Activated naive CD4-positive, alpha-beta T cell treated with anti-CD3 and anti-CD28 coated beads, Interleukin-2, amount 50 U/mL, for 72 hours (primary cell): ENCODE data around the gene BBX. TPM values are rescaled to one million over a fixed set of nuclear protein-coding genes. Genes with fewer than 3 reads are reported as not detected.
"Not testable (repeated sequence)": the region's sequence is repeated elsewhere in the genome, so short reads cannot be mapped to it uniquely, and the experiment has no call there.

Source experiments
- ATAC-seq, 2 donors: fragments of 150-1000 bp; cut with Tn5 transposase; 2 replicates each; pipeline ENCODE4 v1.10.0; 2021; ENCODE audit warnings: mild to moderate bottlenecking in 2 of 2, moderate library complexity in 2 of 2
- DNase-seq, 2 donors: peaks; one replicate each; pipeline ENCODE4 v3.0.0; 2021 to 2022; ENCODE audit warnings: low spot score in 2 of 2
- H3K27ac Mint-ChIP-seq, 2 donors: one replicate each; pipeline ENCODE4 v1.8.0; 2022; ENCODE audit warnings: mild to moderate bottlenecking in 2 of 2, mixed read lengths in 2 of 2
- H3K36me3 Mint-ChIP-seq, 2 donors: one replicate each; pipeline ENCODE4 v1.8.0; 2022; ENCODE audit warnings: mixed read lengths in 2 of 2
- H3K9me3 Mint-ChIP-seq, 2 donors: one replicate each; pipeline ENCODE4 v1.8.0; 2022; ENCODE audit warnings: mixed read lengths in 2 of 2
- total RNA-seq, 2 donors: library from RNA; stranded (reverse); gene quantifications; one replicate each; pipeline ENCODE4 v1.2.3, GENCODE V29; 2022

Gene BBX
- total RNA-seq, 2 donors from 2014 or later = 42.9 to 46.0 TPM

GRCh38 chr3:107806536-107806935, 283.8 kb downstream of the BBX start:
- no peak for DNase-seq
- no peak overlapping the region for H3K27ac Mint-ChIP-seq
- no peaks in the 10 kb centered on the region for H3K36me3 Mint-ChIP-seq
- ATAC-seq = no peak
- H3K9me3 Mint-ChIP-seq = no peaks in the 10 kb centered on the region

GRCh38 chr3:107810171-107811071, 287.7 kb downstream of the BBX start:
- H3K27ac Mint-ChIP-seq = peak overlapping the region; percentile 22 to 45
- no peak for DNase-seq
- peak; percentile 31 to 41 for ATAC-seq
- no peaks in the 10 kb centered on the region for H3K9me3 Mint-ChIP-seq
- no peaks in the 10 kb centered on the region for H3K36me3 Mint-ChIP-seq

GRCh38 chr3:107813026-107813425, 290.3 kb downstream of the BBX start:
- ATAC-seq = no peak
- no peaks in the 10 kb centered on the region for H3K9me3 Mint-ChIP-seq
- DNase-seq = no peak
- H3K27ac Mint-ChIP-seq = no peak overlapping the region
- no peaks in the 10 kb centered on the region for H3K36me3 Mint-ChIP-seq

- Mint-ChIP-seq H3K27ac (no peak overlapping the region), H3K36me3 (no peaks in the 10 kb centered on the region), H3K9me3 (no peaks in the 10 kb centered on the region)
- ATAC-seq (no peak), DNase-seq (no peak)
Measured at GRCh38 chr3:107816107-107816506, 293.3 kb downstream of the BBX start.

- no peaks in the 10 kb centered on the region for H3K36me3 Mint-ChIP-seq
- no peaks in the 10 kb centered on the region for H3K9me3 Mint-ChIP-seq
- DNase-seq = no peak
Measured at GRCh38 chr3:107817076-107817475, 294.3 kb downstream of the BBX start.

GRCh38 chr3:107818025-107818424, 295.3 kb downstream of the BBX start:
- H3K36me3 Mint-ChIP-seq = no peaks in the 10 kb centered on the region
- no peak overlapping the region for H3K27ac Mint-ChIP-seq
- no peaks in the 10 kb centered on the region for H3K9me3 Mint-ChIP-seq
- DNase-seq (no peak), ATAC-seq (no peak)

More at GRCh38 chr3:107817076-107817475, 294.3 kb downstream of the BBX start:
- H3K27ac Mint-ChIP-seq = no peak overlapping the region
- ATAC-seq = no peak

GRCh38 chr3:107819656-107820055, 296.9 kb downstream of the BBX start:
- H3K9me3 Mint-ChIP-seq = no peaks in the 10 kb centered on the region
- H3K36me3 Mint-ChIP-seq = no peaks in the 10 kb centered on the region
- DNase-seq (no peak), ATAC-seq (no peak)
- peak overlapping the region in 1 of 2 donors; percentile 5 for H3K27ac Mint-ChIP-seq

GRCh38 chr3:107822308-107822707, 299.5 kb downstream of the BBX start:
- ATAC-seq (no peak), DNase-seq (no peak)
- H3K36me3 Mint-ChIP-seq = no peaks in the 10 kb centered on the region
- no peaks in the 10 kb centered on the region for H3K9me3 Mint-ChIP-seq
- H3K27ac Mint-ChIP-seq = no peak overlapping the region

GRCh38 chr3:107824822-107825371, 302.1 kb downstream of the BBX start:
- no peak for ATAC-seq
- Mint-ChIP-seq H3K36me3 (no peaks in the 10 kb centered on the region), H3K27ac (no peak overlapping the region), H3K9me3 (no peaks in the 10 kb centered on the region)
- DNase-seq = no peak

- no peaks in the 10 kb centered on the region for H3K36me3 Mint-ChIP-seq
- DNase-seq = no peak
- no peak overlapping the region for H3K27ac Mint-ChIP-seq
- H3K9me3 Mint-ChIP-seq = no peaks in the 10 kb centered on the region
- ATAC-seq = no peak
Measured at GRCh38 chr3:107825556-107825955, 302.8 kb downstream of the BBX start.

- Mint-ChIP-seq H3K36me3 (no peaks in the 10 kb centered on the region), H3K27ac (no peak overlapping the region), H3K9me3 (no peaks in the 10 kb centered on the region)
- no peak for ATAC-seq
- no peak for DNase-seq
Measured at GRCh38 chr3:107826727-107827126, 304.0 kb downstream of the BBX start.

- Mint-ChIP-seq H3K36me3 (no peaks in the 10 kb centered on the region), H3K9me3 (no peaks in the 10 kb centered on the region), H3K27ac (no peak overlapping the region)
- DNase-seq (no peak), ATAC-seq (no peak)
Measured at GRCh38 chr3:107829185-107829584, 306.4 kb downstream of the BBX start.

- Mint-ChIP-seq H3K36me3 (no peaks in the 10 kb centered on the region), H3K9me3 (no peaks in the 10 kb centered on the region), H3K27ac (no peak overlapping the region)
- ATAC-seq (no peak), DNase-seq (no peak)
Measured at GRCh38 chr3:107831590-107831989, 308.8 kb downstream of the BBX start.

- ATAC-seq = no peak
- no peaks in the 10 kb centered on the region for H3K9me3 Mint-ChIP-seq
- no peaks in the 10 kb centered on the region for H3K36me3 Mint-ChIP-seq
- H3K27ac Mint-ChIP-seq = no peak overlapping the region
- no peak for DNase-seq
Measured at GRCh38 chr3:107833043-107833442, 310.3 kb downstream of the BBX start.

- Mint-ChIP-seq H3K27ac (no peak overlapping the region), H3K36me3 (no peaks in the 10 kb centered on the region)
- ATAC-seq = no peak
Measured at GRCh38 chr3:107833722-107834416, 311.1 kb downstream of the BBX start.

GRCh38 chr3:107835001-107835400, 312.2 kb downstream of the BBX start:
- not testable (repeated sequence) for H3K36me3 Mint-ChIP-seq, H3K27ac Mint-ChIP-seq

More at GRCh38 chr3:107833722-107834416, 311.1 kb downstream of the BBX start:
- DNase-seq = no peak
- no peaks in the 10 kb centered on the region for H3K9me3 Mint-ChIP-seq

GRCh38 chr3:107837895-107838612, 315.3 kb downstream of the BBX start:
- peak in 1 of 2 donors; percentile 46 for ATAC-seq
- no peak overlapping the region for H3K27ac Mint-ChIP-seq
- H3K9me3 Mint-ChIP-seq = no peaks in the 10 kb centered on the region
- H3K36me3 Mint-ChIP-seq = no peaks in the 10 kb centered on the region
- DNase-seq = no peak

More at GRCh38 chr3:107835001-107835400, 312.2 kb downstream of the BBX start:
- not testable (repeated sequence) for H3K9me3 Mint-ChIP-seq, ATAC-seq, DNase-seq
